GM12872 (cell line): ENCODE measurements around the gene UBA7.
A peak's percentile ranks its signal among the peaks of the same experiment; 100 is the strongest.

ENCODE experiments used
- CTCF ChIP-seq: IDR thresholded peaks from 3 replicates; pipeline ENCODE4 v1.5.1; 2011; ENCODE audit warnings: low read depth, mild to moderate bottlenecking, low read length, moderate library complexity; ENCODE audit not compliant: insufficient read depth

The UBA7 gene

GRCh38 chr3:49842843-49843517, 29.2 kb upstream of the UBA7 start:
- no peak for TF ChIP-seq CTCF

GRCh38 chr3:49841806-49842205, 28.1 kb upstream of the UBA7 start:
- TF ChIP-seq CTCF = no peak

GRCh38 chr3:49841126-49841696, 27.5 kb upstream of the UBA7 start:
- TF ChIP-seq CTCF = peak; percentile 65

- no peak for TF ChIP-seq CTCF
Measured at GRCh38 chr3:49840388-49840787, 26.6 kb upstream of the UBA7 start.

GRCh38 chr3:49839193-49839809, 25.5 kb upstream of the UBA7 start:
- TF ChIP-seq CTCF = peak; percentile 83

GRCh38 chr3:49831341-49831740, 17.6 kb upstream of the UBA7 start:
- no peak for TF ChIP-seq CTCF

- no peak for TF ChIP-seq CTCF
Measured at GRCh38 chr3:49826016-49826415, 12.3 kb upstream of the UBA7 start.
